Neural progenitor cell (in vitro differentiated cells): ENCODE measurements around the gene GSDMA.

Source experiments
- CTCF ChIP-seq: fragments of 200-600 bp; sonication (generic); IDR thresholded peaks from 2 replicates; pipeline ENCODE4 v1.5.1; 2017; ENCODE audit warnings: antibody characterized with exemption, mild to moderate bottlenecking
- EZH2 ChIP-seq: fragments of 200-600 bp; sonication (generic); IDR thresholded peaks from 2 replicates; pipeline ENCODE4 v1.6.1; 2017; ENCODE audit warnings: antibody characterized with exemption, mild to moderate bottlenecking, moderate library complexity
- EZH2phosphoT487 ChIP-seq: fragments of 200-600 bp; sonication (generic); IDR thresholded peaks from 2 replicates; pipeline ENCODE4 v1.6.1; 2017; ENCODE audit warnings: antibody characterized with exemption

DNA sequence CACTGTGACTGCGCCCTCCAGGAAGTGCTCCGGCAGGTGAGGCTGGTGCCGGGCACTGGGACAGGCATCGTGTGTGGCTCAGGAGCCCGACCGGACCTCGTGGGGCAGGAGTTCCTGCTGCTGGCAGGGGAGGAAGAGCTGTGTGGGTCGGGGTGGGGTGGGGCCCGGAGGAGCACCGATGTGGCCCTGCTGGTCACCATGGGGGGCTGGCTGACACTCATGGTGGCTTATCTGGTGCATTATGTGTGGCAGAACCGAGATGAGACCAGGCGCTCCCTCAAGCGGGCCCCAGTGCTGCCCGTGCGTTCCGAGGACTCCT is 18.5 kb upstream of the GSDMA start:
- TF ChIP-seq CTCF (no peak), EZH2 (no peak), EZH2phosphoT487 (no peak)
